ENCODE data around the gene ZBTB20.
A peak's percentile ranks its signal among the peaks of the same experiment; 100 is the strongest.

The ZBTB20 gene

DNA sequence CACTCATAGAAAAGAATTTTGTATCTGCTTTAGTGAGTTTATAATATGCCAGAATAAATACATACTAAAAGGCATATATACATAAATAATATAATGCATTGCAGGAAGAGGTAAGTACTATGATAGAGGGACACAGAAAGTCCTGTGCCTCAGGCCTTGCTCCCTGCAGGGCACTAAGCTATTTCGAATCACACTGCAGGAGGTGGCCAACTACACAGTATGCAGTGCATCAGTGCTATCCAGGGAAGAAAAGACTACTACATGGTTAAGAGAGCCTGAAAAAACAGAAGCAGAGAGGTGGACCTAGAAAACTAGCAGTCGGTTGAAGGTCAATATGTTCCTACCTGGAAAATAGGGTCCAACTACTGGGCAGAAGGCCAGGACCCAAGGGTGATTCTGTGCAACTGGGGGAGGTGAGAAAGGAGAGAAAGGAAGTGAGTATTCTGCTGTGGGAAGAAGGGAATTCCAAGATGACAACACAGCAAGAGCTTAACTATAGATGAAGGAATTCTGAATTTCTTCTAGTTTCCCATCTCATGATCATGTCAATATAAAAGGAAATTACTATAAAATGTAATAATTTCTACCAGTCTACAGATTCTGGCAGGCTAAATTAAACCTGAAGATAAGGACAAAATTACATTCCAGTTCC is 218.0 kb downstream of the ZBTB20 start:
- DNase-seq (ENCODE audit: low read depth): no peak

DNA sequence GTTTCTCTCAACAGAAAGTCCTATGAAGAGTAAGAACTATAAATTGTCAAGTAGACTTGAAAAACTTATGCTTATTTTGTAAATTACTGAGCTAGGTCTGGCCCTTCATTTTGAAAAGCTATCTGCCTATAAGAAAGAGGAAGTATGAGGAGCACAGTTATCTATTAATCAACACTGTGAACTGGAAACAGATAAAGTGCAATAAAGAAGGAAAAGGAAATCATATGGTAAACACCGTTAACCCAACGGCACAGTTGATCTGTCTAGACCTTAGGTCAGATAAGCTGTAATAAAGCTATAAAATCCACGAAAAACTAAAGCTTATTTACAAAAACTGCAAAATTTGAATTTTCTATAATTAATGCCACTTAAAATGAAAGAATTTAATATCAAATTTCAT is 242.5 kb downstream of the ZBTB20 start:
- DNase-seq (ENCODE audit: low read depth): no peak

DNA sequence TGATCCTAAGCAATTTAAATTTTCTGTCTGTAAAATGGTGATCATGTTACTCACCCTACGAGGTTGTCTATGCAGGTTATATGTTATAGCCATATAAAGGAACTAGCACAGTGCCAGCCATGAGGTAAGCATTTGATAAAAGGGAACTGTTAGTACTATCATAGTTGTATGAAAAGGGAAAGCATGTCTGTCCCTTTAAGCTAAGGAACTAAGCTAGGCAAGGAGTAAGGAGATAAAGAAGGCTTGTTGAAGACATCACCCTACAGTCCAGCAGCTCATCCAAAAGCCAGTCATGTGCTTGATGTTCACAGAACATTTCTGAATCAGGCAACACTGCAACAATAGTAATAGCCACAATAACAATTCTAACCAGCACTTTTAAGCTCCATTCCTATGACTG is 243.9 kb downstream of the ZBTB20 start:
- no peak for DNase-seq (ENCODE audit: low read depth)

DNA sequence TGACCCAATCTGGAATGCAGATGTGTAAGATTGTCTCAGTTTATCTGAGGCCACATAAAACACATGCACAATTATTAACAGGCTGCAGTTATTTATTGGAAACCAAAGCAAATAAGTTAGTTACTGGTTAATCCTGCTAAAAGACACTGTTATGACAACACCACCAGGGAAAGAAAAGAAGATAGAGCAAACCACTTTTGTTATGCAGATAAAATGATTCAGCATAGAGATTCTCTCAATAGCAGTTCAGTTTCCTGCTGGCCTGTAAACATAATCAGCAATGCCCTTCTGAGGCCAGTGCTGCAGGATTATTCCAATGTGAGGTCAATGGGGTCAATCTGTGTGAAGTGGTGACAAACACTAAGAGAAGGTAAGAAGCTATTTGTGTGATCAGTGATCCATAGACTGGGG is 244.4 kb downstream of the ZBTB20 start:
- DNase-seq (ENCODE audit: low read depth): no peak

DNA sequence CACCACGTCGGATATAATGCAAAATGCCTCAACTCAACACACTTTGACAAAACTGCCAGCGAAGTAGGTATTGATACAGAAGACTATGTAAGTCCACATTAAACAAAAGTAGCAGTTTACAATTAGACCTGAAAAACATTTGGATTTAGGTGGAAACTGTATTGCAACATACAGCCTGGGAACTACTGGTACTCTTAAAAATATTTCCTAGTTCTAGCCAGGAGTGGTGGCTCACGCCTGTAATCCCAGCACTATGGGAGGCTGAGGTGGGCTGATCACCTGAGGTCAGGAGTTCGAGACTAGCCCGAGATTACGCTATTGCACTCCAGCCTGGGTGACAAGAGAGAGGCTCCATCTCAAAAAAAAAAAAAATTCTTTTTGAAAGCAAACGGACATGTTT is 246.2 kb downstream of the ZBTB20 start:
- DNase-seq (ENCODE audit: low read depth): no peak

DNA sequence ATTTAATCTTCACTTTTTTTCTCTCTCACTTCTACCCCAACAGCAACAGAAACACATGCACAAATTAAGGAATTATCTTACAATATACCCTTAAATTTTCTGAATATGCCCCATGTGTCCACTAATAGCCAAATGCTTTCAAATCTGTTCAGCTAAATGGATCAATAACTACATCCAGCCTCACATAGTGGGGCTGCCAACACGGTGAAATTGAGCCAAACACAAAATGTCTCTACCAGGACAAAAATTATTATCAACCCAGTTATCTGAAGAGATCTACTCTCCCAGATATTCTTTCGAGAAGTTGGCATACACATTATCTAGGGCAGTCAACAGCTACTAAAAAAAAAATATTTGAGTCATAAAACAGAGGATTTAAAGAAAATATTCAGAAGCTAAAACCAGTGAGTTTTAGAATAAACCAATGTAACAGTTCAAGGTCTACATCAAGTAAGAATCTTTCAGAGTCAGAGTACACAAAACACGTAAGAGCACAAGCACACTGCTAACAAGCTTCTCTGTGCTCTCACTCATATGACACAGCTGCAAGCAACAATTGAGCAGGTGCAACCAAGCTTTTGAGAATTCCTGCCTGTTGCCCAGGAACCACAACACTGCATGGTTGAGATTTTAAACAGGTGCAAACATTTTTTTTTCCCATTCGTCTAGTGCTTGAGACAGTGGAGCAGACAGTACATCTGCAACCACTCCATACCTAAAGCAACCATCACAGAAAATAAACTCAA is 247.7 kb downstream of the ZBTB20 start:
- DNase-seq (ENCODE audit: low read depth): no peak

DNA sequence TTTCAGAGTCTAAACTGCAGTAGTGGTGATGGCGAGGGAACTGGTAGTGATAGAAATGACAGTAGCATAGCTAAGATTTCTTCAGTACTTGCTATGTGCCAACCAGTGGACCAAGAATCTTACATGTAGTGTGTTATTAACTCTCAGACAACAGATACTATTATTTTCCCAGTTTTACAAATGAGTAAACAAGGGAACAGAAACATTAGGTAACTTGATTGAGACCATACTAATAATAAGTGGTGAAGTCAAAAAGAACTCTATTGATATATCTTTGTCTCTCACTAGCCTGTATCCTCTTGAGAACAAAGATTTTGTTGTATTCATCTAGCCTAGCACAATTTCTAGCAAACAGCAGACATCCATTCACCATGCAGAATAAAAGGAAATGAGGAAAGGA is 250.1 kb downstream of the ZBTB20 start:
- DNase-seq (ENCODE audit: low read depth): no peak

DNA sequence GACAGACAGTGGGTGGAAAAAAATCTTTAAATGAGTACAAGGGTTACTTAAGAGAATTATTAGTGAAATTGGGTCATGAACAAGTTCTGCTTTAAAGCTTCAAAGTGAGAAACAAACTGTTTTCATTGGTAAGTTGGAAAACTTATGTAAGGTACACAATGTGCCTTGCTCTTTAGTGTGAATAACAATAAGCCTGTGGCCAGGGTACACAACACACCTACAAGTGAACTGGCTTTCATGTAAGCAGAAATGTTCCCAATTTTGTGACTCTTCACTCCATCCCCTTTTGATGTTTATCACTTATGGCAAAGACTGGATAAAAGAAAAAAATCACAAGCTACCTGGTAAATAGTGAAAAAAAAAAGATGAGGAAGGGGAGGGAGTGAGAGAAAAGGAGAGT is 253.7 kb downstream of the ZBTB20 start:
- DNase-seq (ENCODE audit: low read depth): no peak

DNA sequence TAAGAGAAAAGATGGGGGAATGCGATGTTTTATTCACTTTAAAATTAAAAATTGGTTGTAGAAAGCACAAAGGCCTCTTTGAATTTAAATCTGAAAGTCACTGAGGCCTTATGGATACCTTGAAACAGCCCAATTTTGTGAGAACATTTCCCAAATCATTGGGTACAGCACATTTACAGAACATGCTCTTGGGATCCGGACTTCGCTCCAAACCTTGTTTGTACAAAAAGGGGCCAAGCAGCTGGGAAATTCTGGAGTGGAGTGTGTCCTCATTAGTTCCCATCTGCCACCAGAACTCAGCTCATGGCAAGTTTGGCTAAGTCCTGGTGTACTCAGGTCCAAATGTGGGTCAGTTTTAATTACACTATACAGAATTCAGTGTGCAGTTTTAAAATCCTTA is 254.2 kb downstream of the ZBTB20 start:
- DNase-seq (ENCODE audit: low read depth): no peak

DNA sequence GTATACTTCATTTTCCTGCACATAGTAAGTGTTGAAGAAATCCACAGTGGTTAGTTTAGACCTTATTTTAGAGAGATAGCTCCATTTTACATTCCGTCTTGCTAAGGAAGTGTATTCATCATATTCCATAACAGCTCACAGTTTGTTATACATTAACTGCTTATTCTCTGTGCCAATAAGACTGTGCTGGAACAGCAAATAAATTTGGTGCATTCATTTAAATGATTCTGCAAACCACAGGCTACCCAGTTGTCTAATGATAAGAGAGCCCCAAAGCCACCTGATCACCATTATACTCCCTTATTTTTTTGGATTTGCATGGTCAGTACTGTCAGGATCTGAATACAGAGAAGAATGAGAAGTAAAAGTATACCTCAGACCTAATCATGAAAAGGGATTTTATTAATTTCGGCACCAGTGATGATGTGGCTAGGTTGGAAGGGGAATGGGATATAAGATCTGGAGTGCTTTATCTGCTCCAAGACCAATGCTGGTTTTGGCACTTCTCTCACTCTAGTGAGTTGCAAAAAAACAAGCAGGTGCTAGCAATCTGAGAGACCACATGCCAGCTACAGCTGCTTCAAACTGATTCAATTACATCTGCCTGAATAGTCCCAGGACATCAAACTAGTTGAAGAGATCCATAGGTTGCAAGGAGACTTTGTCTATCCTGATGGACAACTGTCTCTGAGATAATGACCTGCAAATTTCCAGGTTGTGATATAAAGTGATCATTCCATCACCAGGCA is 254.8 kb downstream of the ZBTB20 start:
- no peak for DNase-seq (ENCODE audit: low read depth)

DNA sequence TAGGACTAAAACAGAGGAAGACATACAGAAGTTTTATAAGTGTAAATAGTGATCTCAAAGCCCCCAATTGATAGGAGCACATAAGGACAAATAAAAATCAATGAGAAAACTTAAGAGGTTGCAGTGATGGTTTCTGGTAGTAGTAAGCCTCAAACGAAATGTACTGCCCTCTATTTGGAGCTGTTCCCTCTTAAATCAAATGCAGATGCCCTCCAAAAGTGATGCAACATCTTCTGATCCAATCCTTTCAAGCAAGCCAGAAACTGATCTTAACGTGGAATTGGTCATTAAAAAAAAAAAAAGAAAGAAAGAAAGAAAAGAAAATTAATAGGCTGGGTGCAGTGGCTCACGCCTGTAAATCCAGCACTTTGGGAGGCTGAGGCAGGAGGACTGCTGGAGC is 259.3 kb downstream of the ZBTB20 start:
- DNase-seq (ENCODE audit: low read depth): no peak

DNA sequence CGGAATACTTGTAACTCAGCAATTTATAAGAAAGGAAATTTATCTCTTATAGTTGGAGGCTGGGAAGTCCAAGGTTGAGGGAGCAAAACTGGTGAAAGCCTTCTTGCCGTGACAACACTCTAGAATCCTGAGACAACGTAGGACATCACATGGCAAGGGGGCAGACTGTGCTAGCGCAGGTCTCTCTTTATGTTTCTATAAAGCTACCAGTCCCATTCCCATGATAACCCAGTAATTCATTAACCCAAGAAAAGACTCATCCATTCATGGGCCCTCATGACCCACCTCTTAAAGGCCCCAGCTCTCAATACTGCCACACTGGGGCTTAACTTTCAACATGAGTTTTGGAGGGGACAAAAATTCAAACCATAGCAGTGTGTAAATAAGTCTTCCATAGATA is 260.2 kb downstream of the ZBTB20 start:
- no peak for DNase-seq (ENCODE audit: low read depth)

DNA sequence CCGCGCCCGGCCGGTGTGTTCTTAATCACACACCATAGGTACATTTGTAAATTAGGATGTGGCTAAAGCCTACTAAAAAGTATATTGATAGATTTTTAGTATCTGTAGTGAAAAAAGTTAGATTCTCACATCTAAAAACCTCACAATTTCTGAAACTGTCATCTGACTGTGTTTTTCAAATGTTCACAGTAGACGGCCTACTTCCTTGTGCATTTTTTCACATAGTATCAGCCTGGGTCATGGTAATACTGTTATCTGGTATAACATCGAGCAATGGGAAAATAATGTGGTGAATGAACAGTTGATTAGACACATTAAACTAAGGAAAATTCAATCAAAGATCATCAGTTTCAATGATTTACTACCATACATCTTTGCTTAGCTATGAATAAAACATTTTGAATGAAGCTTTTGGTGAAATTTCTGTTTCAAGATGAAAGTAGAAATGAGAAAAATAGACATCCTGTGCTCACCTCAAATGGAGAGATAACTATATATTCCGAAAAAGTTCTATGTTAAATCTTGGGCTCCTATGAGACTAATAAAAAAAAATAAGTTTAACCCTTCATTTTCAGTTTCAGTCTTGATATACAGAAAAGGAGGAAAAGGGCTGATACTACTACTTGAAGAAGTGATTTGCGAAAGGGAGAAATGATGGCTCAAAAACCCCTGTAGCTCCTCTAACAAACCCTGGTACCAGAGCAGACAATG is 262.7 kb downstream of the ZBTB20 start:
- DNase-seq (ENCODE audit: low read depth): no peak

DNA sequence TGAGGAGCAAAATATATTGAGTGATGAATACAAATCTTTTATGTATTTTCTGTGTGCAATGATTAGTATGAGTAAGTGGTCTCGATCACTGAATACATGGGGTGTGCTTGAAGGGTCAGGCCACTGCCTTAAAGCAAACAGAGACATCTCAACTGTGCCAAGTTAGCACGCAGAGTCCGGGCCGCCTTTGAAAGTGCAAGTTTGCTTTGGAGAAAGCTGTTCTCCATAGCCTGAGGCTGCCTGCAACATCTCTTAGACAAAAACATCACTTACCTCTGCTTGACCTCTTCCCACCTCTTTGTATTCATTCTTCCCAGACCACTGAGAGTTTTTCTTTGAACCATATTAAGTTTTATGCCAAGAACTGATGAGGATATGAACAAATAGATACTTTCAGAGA is 267.0 kb downstream of the ZBTB20 start:
- peak; percentile 14 for DNase-seq (ENCODE audit: low read depth)

DNA sequence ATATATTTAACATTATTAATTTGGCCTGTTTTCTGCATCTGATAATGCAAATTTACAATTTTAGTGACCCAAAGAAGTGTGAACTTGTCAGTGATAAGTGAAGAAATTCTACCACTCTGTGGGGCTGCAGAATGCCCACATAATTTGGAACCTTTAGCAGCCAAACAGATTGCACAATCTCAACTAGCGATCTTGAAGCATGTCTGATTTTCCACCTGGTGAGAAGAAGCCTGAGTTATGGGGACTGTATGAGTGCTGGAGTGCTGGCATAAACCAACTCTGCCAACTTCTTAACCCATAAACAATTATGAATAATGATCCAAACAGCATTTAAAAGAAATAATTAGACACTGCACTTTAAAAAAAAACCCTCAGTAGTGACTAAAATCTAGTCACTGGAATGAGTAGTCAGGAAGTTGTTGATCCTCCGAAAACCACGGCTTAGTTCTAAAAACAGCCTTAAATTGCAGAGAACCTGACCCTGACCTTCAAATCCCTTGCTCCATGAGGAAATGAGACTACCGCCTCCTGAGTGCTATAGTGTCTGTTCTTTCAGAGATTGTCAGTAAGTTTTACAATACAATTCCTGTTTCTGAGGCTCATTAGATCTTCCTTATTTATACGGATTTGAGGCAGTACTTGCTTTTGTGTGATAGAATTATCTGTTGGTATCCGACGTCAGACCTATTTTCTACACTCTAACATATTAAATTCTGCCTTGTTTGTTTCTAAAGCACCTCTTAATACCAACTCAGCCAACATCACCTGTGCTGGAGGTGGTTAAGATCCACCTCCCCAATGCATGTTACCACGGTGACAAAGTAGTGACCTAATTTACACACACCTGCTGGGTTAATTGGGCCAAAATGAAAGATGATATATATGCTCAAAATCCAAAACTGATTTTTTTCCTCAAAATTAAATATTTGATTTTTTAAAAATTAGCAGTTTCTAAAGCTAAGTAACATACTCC is 267.7 kb downstream of the ZBTB20 start:
- DNase-seq (ENCODE audit: low read depth): peak; percentile 38

DNA sequence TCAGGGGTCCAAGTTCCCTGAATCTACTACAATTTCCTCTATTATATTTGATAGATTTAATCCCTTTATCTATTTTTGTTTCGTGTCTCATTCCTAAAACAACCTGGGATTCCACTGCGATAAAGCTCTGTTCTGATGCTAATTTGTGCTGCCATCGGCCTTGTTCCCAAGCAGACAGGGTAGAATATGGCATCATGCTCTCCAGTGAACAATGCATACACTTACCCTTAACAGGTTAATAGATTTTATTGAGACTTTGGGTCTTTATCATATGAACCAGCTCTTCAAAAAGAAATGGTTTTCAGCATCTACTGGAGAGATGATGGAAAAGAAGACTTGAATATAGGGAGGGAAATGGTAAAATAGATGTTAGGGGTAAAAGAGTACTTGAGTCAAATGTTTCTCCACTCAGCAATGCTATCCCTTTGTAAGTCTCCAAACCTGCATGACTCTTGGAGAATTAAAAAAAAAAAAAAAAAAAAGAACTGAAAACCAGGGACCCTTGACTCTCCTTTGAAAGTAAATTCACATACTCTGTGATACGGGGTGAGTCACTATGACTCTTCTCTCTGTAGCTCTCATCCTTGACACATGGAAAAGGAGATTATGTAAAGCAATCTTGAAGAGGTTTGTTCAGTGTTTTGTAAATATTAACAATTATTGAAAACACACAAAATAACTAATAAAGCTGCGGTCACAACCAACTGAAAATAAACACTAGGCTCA is 268.8 kb downstream of the ZBTB20 start:
- DNase-seq (ENCODE audit: low read depth): peak; percentile 26

DNA sequence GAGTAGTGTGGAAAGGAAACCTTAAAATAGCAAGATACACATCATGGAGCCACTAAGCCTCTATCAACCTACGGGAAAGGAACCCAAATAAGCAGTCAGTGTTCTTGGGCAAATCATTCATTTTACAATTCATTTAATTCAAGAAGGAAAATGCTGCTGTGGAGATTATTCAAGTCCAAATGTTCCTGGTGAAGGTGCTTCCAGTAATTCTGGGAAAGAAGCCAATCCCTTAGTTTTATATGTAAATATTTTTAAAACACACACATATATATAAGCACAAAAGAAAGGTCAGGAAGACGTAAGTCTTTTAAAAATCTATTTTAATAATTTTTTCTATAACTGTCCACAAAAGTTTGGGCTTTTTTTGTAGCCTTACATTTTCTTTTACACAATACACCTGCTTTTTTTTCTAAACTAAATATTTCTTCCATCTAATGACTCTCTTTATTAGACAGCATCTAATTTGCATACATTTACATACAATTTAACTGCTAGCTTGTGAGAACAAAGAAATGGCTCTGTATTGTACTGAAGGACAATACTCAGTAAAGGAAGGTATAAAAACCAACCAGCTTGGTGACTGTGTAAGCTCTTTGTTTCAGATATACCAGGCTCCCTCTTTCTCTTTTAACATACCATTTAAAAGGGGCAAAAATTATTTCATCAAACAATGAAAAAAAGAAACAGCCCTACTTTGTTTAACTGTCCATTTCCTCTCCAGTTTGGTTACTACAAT is 269.5 kb downstream of the ZBTB20 start:
- DNase-seq (ENCODE audit: low read depth): no peak

DNA sequence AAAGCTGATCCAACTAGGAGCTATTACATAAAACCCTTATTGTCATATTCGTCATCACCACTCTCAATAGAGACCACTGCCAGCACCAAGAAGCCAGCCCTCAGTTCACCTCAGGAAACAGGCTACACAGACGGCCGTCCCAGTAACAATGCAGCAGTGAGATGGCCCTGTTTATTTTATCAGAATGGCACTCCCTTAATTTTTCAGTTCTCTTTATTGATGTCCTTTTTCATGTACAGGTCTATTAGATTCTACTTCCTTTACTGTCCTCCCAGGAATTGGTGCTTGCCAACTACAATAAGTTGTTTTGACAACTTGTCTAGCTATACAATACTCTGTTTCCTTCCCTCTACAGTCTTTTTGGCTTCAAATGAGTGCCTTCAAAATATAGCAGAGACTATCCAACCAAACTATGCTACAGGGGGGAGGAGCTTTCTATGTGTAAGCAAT is 272.5 kb downstream of the ZBTB20 start:
- DNase-seq (ENCODE audit: low read depth): no peak

DNA sequence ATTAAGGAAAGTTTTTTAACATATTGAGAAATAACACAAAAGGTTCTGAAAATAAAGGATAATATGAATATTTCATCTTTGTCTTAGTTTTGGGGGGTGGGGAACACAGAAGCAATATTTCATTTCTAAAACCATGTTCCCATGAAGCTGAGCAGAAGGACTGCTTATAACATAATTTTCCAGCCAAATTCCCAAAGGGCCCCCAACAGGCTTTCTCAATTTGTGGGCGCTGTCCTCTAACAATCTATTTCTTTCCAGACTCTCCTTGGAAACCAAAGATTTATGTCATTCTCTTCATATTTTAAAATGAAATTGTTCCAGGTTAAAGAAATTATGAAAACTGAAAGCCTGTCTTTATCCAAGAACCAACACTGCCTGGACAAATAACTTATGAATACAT is 273.5 kb downstream of the ZBTB20 start:
- DNase-seq (ENCODE audit: low read depth): no peak

DNA sequence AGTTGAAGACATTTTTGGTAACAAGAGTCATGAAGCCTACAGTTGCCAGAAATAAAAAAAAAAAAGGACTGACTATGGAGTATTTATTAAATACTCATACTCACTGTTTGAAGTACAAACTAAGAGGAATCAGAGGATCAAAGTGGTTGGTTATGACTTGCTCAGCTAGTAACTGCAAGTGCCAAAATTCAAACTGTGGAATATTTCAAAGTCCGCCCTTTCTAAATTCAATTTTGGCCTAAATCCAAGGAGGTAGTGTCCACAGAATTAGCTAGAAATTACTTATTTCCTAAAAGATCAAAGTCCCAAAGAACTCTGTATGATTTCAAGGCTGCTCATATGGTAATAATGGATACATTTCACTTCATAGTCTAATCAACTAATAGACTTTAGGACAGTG is 274.5 kb downstream of the ZBTB20 start:
- no peak for DNase-seq (ENCODE audit: low read depth)
